GM06990 (cell line): ENCODE measurements around the gene NLRX1.
"Not testable (repeated sequence)": the region's sequence is repeated elsewhere in the genome, so short reads cannot be mapped to it uniquely, and the experiment has no call there.

Experiments used
- DNase-seq: peaks from one replicate; pipeline ENCODE4 v3.0.0-alpha.2; 2011; ENCODE audit not compliant: insufficient read length; ENCODE audit errors: extremely low read depth
- H3K27me3 ChIP-seq: replicated peaks from 2 replicates; pipeline ENCODE4 v1.6.0; 2011; ENCODE audit warnings: low read length; ENCODE audit not compliant: control insufficient read depth, insufficient read depth
- H3K36me3 ChIP-seq: 2 replicates; pipeline ENCODE4 v1.5.1; 2011; ENCODE audit warnings: low read length; ENCODE audit not compliant: control insufficient read depth, insufficient read depth
- H3K4me3 ChIP-seq: replicated peaks from 2 replicates; pipeline ENCODE4 v1.5.1; 2011; ENCODE audit warnings: low read depth, mild to moderate bottlenecking, control low read depth, low read length
- TF ChIP-seq, protein P1 (sequence below): IDR thresholded peaks from 2 replicates; pipeline ENCODE4 v1.5.1; 2011; ENCODE audit warnings: low read length, control low read depth, mild to moderate bottlenecking, inconsistent platforms; ENCODE audit not compliant: insufficient read depth, poor library complexity, severe bottlenecking

NLRX1 gene

DNA sequence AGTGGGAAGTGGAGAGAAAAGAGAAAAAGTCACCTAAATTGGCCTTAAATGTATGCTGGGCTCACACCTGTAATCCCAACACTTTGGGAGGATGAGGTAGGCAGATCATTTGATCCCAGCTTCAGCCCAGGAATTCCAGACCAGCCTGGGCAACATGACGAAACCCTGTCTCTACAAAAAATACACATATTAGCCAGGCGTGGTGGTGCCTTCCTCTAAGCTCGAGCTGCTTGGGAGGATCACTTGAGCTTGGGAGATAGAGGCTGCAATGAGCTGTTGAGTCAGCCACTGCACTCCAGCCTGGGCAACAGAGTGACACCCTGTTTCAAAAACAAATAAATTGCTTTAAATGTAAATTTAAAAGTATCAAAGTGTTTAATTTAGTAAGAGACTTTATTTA is 41.5 kb downstream of the NLRX1 start:
- DNase-seq, result no peak
- no peaks in the 10 kb centered on the region for H3K27me3 ChIP-seq
- no peaks in the 10 kb centered on the region; the same call in 1 of the 2 replicates for H3K36me3 ChIP-seq
- no peak overlapping the region for H3K4me3 ChIP-seq
- TF ChIP-seq, protein P1, sequence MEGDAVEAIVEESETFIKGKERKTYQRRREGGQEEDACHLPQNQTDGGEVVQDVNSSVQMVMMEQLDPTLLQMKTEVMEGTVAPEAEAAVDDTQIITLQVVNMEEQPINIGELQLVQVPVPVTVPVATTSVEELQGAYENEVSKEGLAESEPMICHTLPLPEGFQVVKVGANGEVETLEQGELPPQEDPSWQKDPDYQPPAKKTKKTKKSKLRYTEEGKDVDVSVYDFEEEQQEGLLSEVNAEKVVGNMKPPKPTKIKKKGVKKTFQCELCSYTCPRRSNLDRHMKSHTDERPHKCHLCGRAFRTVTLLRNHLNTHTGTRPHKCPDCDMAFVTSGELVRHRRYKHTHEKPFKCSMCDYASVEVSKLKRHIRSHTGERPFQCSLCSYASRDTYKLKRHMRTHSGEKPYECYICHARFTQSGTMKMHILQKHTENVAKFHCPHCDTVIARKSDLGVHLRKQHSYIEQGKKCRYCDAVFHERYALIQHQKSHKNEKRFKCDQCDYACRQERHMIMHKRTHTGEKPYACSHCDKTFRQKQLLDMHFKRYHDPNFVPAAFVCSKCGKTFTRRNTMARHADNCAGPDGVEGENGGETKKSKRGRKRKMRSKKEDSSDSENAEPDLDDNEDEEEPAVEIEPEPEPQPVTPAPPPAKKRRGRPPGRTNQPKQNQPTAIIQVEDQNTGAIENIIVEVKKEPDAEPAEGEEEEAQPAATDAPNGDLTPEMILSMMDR, result no peak

DNA sequence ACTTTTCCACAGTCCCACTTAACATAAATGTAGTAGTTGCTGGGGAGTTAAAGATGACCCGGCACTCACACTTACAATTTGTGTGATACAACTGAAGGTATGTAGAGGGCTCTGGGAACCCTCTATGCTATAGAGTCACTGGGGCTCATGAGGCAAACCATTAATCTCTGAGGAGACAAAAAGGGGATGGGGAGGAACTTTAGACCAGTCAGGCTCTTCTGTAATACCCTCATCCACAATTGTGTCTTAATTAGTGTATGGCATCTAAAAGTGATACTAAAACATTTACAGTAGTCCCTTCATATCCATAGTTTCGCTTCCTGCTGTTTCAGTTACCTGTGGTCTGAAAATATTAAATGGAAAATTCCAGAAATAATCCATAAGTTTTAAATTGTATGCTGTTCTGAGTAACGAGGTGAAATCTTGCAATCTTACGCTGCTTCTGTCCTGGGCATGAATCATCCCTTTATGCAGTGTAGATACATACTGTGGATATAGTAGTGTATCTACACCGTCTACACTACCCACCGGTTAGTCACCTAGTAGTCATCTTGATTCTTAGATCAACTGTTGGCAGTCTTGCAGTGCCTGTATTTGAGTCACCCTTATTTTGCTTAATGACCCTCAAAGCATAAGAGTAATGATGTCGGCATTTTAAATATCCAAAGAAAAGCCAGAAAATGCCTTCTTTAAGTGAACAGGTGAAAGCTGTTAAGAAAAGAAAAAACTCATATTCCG is 49.8 kb downstream of the NLRX1 start:
- Histone ChIP-seq H3K4me3 (no peak overlapping the region), H3K36me3 (no peaks in the 10 kb centered on the region; the same call in 1 of the 2 replicates), H3K27me3 (no peaks in the 10 kb centered on the region)
- DNase-seq, result no peak
- TF ChIP-seq, protein P1, result no peak

DNA sequence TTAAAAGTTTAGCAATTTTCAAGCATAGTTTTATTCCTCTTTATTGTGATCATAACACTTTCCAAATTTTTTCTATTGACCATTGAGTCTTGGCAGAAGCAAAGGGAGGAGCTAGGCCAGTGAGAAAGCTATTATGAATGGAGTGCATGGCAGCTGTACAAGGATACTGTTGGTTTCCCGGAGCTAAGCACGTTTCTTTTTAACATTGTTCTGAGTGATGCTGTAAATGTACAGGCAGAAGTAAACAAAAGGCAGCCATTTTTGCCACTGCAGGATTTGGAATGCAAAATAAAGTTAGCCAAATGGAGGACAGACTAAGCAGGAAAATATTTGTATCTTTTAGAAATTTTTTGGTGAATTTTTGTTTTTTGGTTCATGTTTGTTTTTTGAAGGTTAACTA is 53.8 kb downstream of the NLRX1 start:
- no peak for DNase-seq
- Histone ChIP-seq H3K4me3 (no peak overlapping the region), H3K36me3 (no peaks in the 10 kb centered on the region), H3K27me3 (no peaks in the 10 kb centered on the region)
- TF ChIP-seq, protein P1, result no peak

DNA sequence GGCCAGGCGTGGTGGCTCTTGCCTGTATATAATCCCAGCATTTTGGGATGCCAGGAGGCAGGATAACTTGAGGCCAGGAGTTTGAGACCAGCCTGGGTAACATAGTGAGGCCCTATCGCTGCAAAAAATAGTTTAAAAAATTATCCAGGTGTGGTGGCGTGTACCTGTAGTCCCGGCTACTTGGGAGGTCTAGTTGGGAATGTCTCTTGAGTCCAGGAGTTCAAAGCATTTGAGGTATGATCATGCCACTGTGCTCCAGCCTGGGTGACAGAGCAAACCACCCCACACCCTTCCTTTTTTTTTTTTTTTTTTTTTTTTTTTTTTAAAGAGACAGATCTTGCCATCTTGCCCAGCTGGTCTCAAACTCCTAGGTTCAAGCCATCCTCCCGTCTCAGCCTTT is 54.4 kb downstream of the NLRX1 start:
- TF ChIP-seq, protein P1, result no peak
- no peak overlapping the region for H3K4me3 ChIP-seq
- H3K27me3 ChIP-seq, result no peaks in the 10 kb centered on the region
- no peaks in the 10 kb centered on the region for H3K36me3 ChIP-seq
- no peak for DNase-seq

DNA sequence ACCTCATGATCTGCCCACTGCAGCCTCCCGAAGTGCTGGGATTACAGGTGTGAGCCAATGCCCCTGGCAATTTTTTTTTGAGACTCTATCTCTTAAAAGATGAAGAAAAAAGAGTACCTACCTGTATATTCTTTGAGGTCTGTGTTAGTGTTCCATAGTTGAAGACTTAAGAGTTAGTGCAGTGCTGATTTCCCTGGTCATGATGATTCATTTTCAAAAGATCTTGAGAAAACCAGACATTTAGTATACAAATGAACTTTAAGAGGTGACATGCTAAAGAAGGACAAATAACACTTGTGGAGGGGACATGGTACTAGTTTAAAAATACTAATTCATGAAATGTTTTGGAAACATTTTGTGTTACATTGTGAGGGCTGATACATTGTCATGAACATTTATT is 55.3 kb downstream of the NLRX1 start:
- no peaks in the 10 kb centered on the region; the same call in 1 of the 2 replicates for H3K36me3 ChIP-seq
- no peak overlapping the region for H3K4me3 ChIP-seq
- no peaks in the 10 kb centered on the region for H3K27me3 ChIP-seq
- TF ChIP-seq, protein P1, result no peak
- no peak for DNase-seq

DNA sequence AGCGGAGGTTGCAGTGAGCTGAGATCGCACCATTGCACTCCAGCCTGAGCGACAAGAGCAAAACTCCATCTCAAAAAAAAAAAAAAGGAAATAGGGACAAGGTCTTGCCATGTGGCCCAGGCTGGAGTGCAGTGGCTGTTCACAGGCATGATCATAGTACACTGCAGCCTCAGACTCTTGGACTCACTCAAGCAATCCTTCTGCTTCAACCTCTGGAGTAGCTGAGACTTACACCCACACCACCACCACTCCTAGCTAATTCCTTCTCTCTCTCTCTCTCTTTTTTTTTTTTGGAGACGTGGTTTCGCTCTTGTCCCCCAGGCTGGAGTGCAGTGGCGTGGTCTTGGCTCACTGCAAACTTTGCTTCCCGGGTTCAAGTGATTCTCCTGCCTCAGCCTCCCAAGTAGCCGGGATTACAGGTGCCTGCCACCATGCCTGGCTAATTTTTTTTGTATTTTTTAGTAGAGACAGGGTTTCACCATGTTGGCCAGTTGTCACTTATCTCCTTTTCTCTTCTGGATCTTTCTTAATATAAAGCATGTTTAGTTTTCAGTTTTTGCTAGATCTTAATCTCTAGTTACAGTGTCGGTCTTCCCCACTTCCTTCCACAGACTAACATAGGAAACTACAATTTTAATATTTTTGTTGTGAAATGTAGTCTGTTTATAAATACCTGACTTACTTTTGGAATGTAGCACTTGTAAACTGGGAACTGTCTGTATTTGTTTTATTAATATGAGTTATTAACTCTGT is 60.2 kb downstream of the NLRX1 start:
- DNase-seq, H3K36me3 ChIP-seq, H3K4me3 ChIP-seq, H3K27me3 ChIP-seq: not testable (repeated sequence)
